Activated T-helper 1 cell treated with anti-CD3 and anti-CD28 coated beads, Interleukin-12 subunit alpha, Interleukin-12 subunit beta, Interleukin-2, Interleukin-4 antibody, amounts not matched to agents 30 ng/mL and 10 ng/mL and 1 ng/mL, durations not matched to agents 14 hours and 24 hours and 36 hours (primary cell): ENCODE data around the gene SLC9A9. TPM values are rescaled to one million over a fixed set of nuclear protein-coding genes. Genes with fewer than 3 reads are reported as not detected.

Source experiments
- DNase-seq: peaks from one replicate; pipeline ENCODE4 v3.0.0; 2021; ENCODE audit warnings: low spot score
- H3K27ac Mint-ChIP-seq: one replicate; pipeline ENCODE4 v1.8.0; 2021; ENCODE audit warnings: mild to moderate bottlenecking, mixed read lengths
- H3K27me3 Mint-ChIP-seq: one replicate; pipeline ENCODE4 v1.8.0; 2022; ENCODE audit warnings: mild to moderate bottlenecking, moderate library complexity, mixed read lengths; ENCODE audit not compliant: insufficient read depth
- H3K36me3 Mint-ChIP-seq: one replicate; pipeline ENCODE4 v1.8.0; 2021; ENCODE audit warnings: low read depth, mixed read lengths
- H3K4me1 Mint-ChIP-seq: one replicate; pipeline ENCODE4 v1.8.0; 2021; ENCODE audit warnings: low read depth, mixed read lengths
- H3K4me3 Mint-ChIP-seq: one replicate; pipeline ENCODE4 v1.8.0; 2021; ENCODE audit warnings: mild to moderate bottlenecking, moderate library complexity, mixed read lengths
- H3K9me3 Mint-ChIP-seq: one replicate; pipeline ENCODE4 v1.8.0; 2021; ENCODE audit warnings: mixed read lengths
- intact Hi-C: fragments of 100-400 bp; cut with micrococcal nuclease; formaldehyde crosslinking; loops from one replicate; pipeline ENCODE4 v1.15.1; 2024
- total RNA-seq: library from RNA; stranded (reverse); gene quantifications from 2 replicates; pipeline ENCODE4 v1.2.3, GENCODE V29; 2022

SLC9A9 gene
- total RNA-seq, 1 donor from 2014 or later, result 0.88 TPM

GRCh38 chr3:143794793-143795462 lies 53.3 kb downstream of the SLC9A9 start:
- no peak overlapping the region for H3K27ac Mint-ChIP-seq
- no peak for DNase-seq
- peaks cover 7% of the 10 kb centered on the region for H3K27me3 Mint-ChIP-seq
- H3K4me3 Mint-ChIP-seq, result no peak overlapping the region
- H3K36me3 Mint-ChIP-seq, result peaks cover 8% of the 10 kb centered on the region
- peaks cover 5% of the 10 kb centered on the region for H3K9me3 Mint-ChIP-seq
- intact Hi-C loops, result no loop called here
- H3K4me1 Mint-ChIP-seq, result no peaks in the 10 kb centered on the region

DNA sequence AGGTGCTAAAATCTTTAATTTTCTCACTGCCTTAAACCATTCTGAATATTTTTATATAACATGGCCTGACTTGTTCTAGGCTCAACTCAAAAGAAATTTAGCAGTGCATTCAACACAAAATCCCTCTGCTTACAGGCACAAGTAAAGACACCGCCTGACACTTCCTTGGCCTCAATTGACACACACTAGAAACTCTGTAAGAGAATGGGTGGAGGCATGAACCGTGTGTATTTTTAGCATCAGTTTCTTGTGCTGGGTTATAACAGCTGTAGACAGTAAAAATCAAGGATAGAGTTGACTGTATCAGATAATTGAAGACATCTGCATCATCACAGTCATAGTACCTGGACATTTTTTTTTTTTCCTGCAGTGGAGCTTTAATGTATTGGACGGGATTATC lies 54.3 kb downstream of the SLC9A9 start:
- Mint-ChIP-seq H3K9me3 (peaks cover 5% of the 10 kb centered on the region), H3K36me3 (peaks cover 8% of the 10 kb centered on the region), H3K4me1 (no peaks in the 10 kb centered on the region), H3K4me3 (no peak overlapping the region), H3K27ac (no peak overlapping the region), H3K27me3 (peaks cover 5% of the 10 kb centered on the region)
- no peak for DNase-seq
- intact Hi-C loops, result no loop called here

DNA sequence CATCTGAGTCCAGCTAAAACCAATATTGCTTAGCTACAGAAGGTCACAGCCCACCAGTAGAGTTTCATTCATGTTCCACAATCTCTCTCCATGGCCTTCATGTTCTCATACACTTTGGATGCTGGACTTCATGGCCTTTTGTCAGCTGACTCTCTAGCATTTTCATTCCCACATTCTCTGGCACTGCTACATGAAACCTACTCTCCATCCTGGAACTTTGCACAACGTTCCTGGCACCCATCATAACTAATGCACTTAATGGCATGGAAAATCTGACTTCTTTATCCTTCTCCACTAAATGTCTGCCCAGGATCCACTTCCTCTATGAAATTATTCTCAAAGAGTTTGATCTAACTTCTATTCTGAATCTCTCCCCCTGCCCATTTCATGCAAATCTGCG lies 56.9 kb downstream of the SLC9A9 start:
- DNase-seq, result no peak
- Mint-ChIP-seq H3K4me3 (no peak overlapping the region), H3K27ac (no peak overlapping the region), H3K9me3 (peaks cover 5% of the 10 kb centered on the region), H3K36me3 (peaks cover 8% of the 10 kb centered on the region), H3K4me1 (no peaks in the 10 kb centered on the region), H3K27me3 (peaks cover 4% of the 10 kb centered on the region)
- intact Hi-C loops, result no loop called here

GRCh38 chr3:143786219-143787191 lies 61.8 kb downstream of the SLC9A9 start:
- Mint-ChIP-seq H3K4me1 (no peaks in the 10 kb centered on the region), H3K27me3 (no peaks in the 10 kb centered on the region), H3K9me3 (peaks cover 2% of the 10 kb centered on the region), H3K4me3 (no peak overlapping the region), H3K27ac (no peak overlapping the region), H3K36me3 (peaks cover 2% of the 10 kb centered on the region)
- intact Hi-C loops, result no loop called here
- no peak for DNase-seq

DNA sequence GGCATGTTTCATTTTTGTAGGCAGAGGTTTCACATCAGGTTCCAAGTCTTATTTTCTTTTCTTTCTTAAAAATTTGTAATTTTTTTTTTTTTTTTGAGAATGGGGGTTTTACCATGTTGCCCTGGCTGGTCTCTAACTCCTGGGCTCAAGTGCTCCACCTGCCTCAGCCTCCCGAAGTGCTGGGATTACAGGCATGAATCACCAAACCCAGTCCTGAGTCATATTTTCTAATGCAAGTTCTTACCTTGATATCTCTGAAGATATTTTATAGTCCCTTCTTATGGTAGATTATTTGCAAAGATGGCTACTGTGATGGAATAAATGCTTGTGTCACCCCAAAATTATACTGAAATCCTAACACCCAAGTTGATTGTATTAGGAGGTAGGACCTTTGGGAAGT lies 63.8 kb downstream of the SLC9A9 start:
- no peaks in the 10 kb centered on the region for H3K4me1 Mint-ChIP-seq
- intact Hi-C loops, result no loop called here

DNA sequence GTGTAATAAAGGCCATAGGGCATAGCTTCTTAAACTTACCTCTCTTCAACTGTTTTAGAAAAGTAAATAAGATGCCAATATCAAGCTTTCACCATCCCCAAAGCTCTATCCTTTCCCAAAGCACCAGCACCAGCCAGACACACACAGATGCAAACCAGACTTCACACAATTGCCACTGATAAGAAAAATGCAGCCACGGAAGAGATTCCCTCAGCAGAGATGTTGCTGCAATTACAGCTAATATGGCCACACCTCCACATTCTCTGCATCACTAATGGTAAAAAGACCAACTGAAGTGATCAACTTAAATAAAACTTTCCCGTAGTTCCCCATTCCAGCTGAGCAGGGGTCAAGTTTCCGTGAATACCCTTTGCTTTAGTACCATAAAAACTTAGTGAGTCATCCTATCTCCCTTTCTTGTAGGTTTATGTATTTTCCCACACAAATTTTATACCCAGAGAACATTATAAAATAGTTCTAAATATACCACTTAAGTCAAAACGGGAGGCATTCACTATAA lies 64.4 kb downstream of the SLC9A9 start:
- intact Hi-C loops, result no loop called here
- H3K36me3 Mint-ChIP-seq, result no peaks in the 10 kb centered on the region
- H3K4me3 Mint-ChIP-seq, result no peak overlapping the region
- no peaks in the 10 kb centered on the region for H3K9me3 Mint-ChIP-seq
- no peak for DNase-seq
- H3K27ac Mint-ChIP-seq, result no peak overlapping the region
- H3K4me1 Mint-ChIP-seq, result no peaks in the 10 kb centered on the region
- H3K27me3 Mint-ChIP-seq, result no peaks in the 10 kb centered on the region

More for the DNA sequence above, 63.8 kb downstream of the SLC9A9 start:
- Mint-ChIP-seq H3K4me3 (no peak overlapping the region), H3K27ac (no peak overlapping the region), H3K27me3 (no peaks in the 10 kb centered on the region), H3K9me3 (no peaks in the 10 kb centered on the region), H3K36me3 (no peaks in the 10 kb centered on the region)
- no peak for DNase-seq

DNA sequence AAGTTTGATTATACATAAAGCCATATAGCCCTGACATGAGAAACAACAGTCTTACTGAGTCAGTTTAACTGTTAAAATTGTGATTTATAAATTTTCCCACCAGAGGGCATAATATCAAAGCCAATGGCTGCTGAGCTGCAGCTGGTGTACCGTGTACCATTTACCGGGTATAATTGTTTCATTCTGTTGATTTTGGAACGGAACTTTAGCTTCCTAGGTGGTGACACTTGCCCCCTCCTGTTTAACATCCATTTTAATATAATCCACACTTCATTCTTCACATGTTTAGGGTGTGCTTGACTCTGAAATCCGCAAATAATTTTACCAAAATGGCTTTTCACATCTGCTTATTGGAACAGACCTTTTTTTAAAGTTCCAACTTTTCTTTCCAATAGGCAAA lies 72.8 kb downstream of the SLC9A9 start:
- Mint-ChIP-seq H3K27me3 (peaks cover 2% of the 10 kb centered on the region), H3K4me1 (peaks cover 8% of the 10 kb centered on the region), H3K36me3 (no peaks in the 10 kb centered on the region), H3K27ac (no peak overlapping the region), H3K4me3 (no peak overlapping the region), H3K9me3 (no peaks in the 10 kb centered on the region)
- intact Hi-C loops, result loop anchor here (1.0 kb wide), 3 partner anchors 73 to 196 kb away; partner anchors contain the start of genes DIPK2A and SLC9A9
- DNase-seq, result no peak

DNA sequence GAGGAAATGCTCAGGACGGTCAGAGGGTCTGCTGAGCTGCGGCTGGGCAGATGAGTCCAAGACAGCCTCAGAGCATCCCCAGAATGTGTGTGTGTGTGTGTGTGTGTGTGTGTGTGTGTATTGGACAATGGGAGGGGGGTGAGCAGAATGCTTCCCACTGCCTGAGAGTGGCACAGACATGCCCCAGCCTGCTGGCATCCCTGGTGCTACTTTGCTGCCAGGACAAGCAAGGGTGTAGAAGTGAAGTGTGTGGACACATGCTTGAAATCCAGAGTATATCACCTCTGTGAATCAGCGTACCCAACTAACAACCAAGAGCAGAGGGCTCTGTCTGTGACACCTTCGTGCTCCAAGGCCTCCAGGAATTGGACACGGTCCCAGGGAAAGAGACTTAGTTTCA lies 76.3 kb downstream of the SLC9A9 start:
- DNase-seq, result no peak
- Mint-ChIP-seq H3K36me3 (no peaks in the 10 kb centered on the region), H3K27ac (no peak overlapping the region), H3K4me3 (no peak overlapping the region), H3K27me3 (peaks cover 2% of the 10 kb centered on the region), H3K4me1 (peaks cover 8% of the 10 kb centered on the region), H3K9me3 (no peaks in the 10 kb centered on the region)
- intact Hi-C loops, result no loop called here

GRCh38 chr3:143771258-143771657 lies 77.0 kb downstream of the SLC9A9 start:
- Mint-ChIP-seq H3K4me1 (peaks cover 8% of the 10 kb centered on the region), H3K4me3 (no peak overlapping the region), H3K27ac (no peak overlapping the region), H3K9me3 (no peaks in the 10 kb centered on the region), H3K27me3 (peaks cover 2% of the 10 kb centered on the region), H3K36me3 (no peaks in the 10 kb centered on the region)
- intact Hi-C loops, result no loop called here
- no peak for DNase-seq

DNA sequence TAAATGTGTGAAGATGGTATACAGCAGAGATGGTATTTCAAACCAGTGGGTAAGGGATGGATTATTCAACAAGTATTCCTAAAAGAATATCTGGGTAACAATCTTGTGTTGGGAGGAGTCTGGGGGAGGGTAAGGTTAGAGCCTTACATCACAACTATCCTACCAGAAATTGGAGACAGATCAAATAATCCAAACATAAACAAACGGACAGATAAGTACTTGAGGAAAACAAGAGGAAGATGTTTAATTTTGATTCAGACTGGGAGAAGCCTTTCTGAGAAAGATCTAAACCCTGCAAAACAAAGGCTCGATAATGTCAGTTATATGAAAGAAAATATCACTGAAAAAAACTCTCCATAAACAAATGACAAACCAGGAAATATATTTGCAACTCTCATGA lies 77.9 kb downstream of the SLC9A9 start:
- intact Hi-C loops, result no loop called here
- H3K36me3 Mint-ChIP-seq, result no peaks in the 10 kb centered on the region
- H3K27ac Mint-ChIP-seq, result no peak overlapping the region
- no peak for DNase-seq
- peaks cover 2% of the 10 kb centered on the region for H3K27me3 Mint-ChIP-seq
- no peaks in the 10 kb centered on the region for H3K9me3 Mint-ChIP-seq
- H3K4me1 Mint-ChIP-seq, result peaks cover 4% of the 10 kb centered on the region
- no peak overlapping the region for H3K4me3 Mint-ChIP-seq

GRCh38 chr3:143769616-143770015 lies 78.7 kb downstream of the SLC9A9 start:
- Mint-ChIP-seq H3K9me3 (no peaks in the 10 kb centered on the region), H3K4me1 (no peaks in the 10 kb centered on the region)

GRCh38 chr3:143764840-143765239 lies 83.4 kb downstream of the SLC9A9 start:
- H3K27me3 Mint-ChIP-seq, result no peaks in the 10 kb centered on the region
- H3K9me3 Mint-ChIP-seq, result no peaks in the 10 kb centered on the region
- H3K36me3 Mint-ChIP-seq, result no peaks in the 10 kb centered on the region
- H3K4me3 Mint-ChIP-seq, result no peak overlapping the region
- no peak overlapping the region for H3K27ac Mint-ChIP-seq
- no peak for DNase-seq
- H3K4me1 Mint-ChIP-seq, result no peaks in the 10 kb centered on the region
- intact Hi-C loops, result loop anchor here (10.0 kb wide), 1 partner anchor 330 kb away; no protein-coding TSS in a partner anchor

More at GRCh38 chr3:143769616-143770015, 78.7 kb downstream of the SLC9A9 start:
- no peak overlapping the region for H3K4me3 Mint-ChIP-seq
- no peak overlapping the region for H3K27ac Mint-ChIP-seq
- no peaks in the 10 kb centered on the region for H3K27me3 Mint-ChIP-seq
- no peaks in the 10 kb centered on the region for H3K36me3 Mint-ChIP-seq
- no peak for DNase-seq
- intact Hi-C loops, result loop anchor here (10.0 kb wide), 1 partner anchor 335 kb away; no protein-coding TSS in a partner anchor
